Retinal pigment epithelial cell (primary cell): Measurements from ENCODE around the gene FFAR1.

ENCODE experiments used
- DNase-seq: peaks from one replicate; pipeline ENCODE4 v3.0.0-alpha.2; 2010; ENCODE audit warnings: low read depth
- H3K4me3 ChIP-seq: 2 replicates; pipeline ENCODE4 v1.5.1; 2011; ENCODE audit warnings: mild to moderate bottlenecking, low read length, control low read depth, moderate library complexity
- TF ChIP-seq, protein P1 (sequence below): conservative IDR thresholded peaks from 2 replicates; pipeline ENCODE4 v1.5.1; 2011; ENCODE audit warnings: low read depth, low read length, control low read depth, inconsistent platforms

Gene FFAR1

DNA sequence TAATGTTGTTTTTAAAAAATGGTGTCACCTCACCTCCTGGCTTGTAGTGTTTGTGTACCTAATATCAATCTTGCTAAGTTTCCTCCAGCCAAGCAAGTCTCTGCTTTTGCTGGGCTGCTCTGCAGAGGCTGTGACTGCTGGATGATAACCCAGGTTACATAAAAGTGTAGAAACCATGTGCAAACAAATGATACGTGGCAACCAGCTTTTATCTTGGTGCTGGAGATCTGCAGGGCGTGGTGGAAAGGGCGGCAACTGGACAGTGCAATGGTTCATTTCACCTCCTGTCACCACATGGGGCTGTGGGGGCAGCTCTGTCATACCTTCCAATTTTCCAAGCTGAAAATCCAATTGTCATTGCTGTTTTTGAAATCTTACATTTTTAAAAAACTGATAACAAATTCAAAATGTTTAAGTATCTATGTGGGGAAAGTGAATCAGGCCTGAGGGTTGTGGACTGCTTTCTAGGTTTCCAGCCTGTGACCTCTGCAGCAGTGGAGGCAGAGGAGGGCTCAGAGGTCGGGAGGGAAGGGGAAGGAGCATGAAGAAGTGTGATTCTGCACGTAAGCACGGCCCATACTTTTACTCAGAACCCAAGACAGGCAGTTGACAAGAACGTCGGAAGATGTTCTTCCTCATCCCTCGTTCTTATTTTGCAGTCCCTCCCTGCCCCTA, 32.9 kb downstream of the FFAR1 start:
- TF ChIP-seq, protein P1, sequence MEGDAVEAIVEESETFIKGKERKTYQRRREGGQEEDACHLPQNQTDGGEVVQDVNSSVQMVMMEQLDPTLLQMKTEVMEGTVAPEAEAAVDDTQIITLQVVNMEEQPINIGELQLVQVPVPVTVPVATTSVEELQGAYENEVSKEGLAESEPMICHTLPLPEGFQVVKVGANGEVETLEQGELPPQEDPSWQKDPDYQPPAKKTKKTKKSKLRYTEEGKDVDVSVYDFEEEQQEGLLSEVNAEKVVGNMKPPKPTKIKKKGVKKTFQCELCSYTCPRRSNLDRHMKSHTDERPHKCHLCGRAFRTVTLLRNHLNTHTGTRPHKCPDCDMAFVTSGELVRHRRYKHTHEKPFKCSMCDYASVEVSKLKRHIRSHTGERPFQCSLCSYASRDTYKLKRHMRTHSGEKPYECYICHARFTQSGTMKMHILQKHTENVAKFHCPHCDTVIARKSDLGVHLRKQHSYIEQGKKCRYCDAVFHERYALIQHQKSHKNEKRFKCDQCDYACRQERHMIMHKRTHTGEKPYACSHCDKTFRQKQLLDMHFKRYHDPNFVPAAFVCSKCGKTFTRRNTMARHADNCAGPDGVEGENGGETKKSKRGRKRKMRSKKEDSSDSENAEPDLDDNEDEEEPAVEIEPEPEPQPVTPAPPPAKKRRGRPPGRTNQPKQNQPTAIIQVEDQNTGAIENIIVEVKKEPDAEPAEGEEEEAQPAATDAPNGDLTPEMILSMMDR: no peak
- no peak overlapping the region for H3K4me3 ChIP-seq
- no peak for DNase-seq

GRCh38 chr19:35381318-35381717, 33.6 kb downstream of the FFAR1 start:
- DNase-seq: no peak
- TF ChIP-seq, protein P1: no peak
- no peak overlapping the region for H3K4me3 ChIP-seq

GRCh38 chr19:35381926-35382325, 34.2 kb downstream of the FFAR1 start:
- TF ChIP-seq, protein P1: no peak
- no peak overlapping the region for H3K4me3 ChIP-seq
- no peak for DNase-seq

DNA sequence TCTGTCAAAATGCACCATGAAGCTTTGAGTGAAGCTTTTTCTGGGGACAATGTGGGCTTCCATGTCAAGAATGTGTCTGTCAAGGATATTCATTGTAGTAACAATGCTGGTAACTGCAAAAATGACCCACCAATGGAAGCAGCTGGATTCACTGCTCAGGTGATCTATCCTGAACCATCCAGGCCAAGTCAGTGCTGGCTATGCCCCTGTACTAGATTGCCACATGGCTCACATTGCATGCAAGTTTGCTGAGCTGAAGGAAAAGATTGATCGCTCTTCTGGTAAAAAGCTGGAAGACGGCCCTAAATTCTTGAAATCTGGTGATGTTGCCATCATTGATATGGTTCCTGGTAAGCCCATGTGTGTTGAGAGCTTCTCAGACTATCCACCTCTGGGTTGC, 35.8 kb downstream of the FFAR1 start:
- no peak for DNase-seq
- TF ChIP-seq, protein P1: no peak
- H3K4me3 ChIP-seq: no peak overlapping the region

GRCh38 chr19:35388277-35389054, 40.8 kb downstream of the FFAR1 start:
- H3K4me3 ChIP-seq: no peak overlapping the region
- TF ChIP-seq, protein P1: no peak
- no peak for DNase-seq

GRCh38 chr19:35389192-35389861, 41.6 kb downstream of the FFAR1 start:
- DNase-seq: no peak
- TF ChIP-seq, protein P1: no peak

More at GRCh38 chr19:35389192-35389861, 41.6 kb downstream of the FFAR1 start:
- no peak overlapping the region for H3K4me3 ChIP-seq
